GM12878 (cell line): ENCODE measurements around the gene TEX13D. TPM values are rescaled to one million over a fixed set of nuclear protein-coding genes. Genes with fewer than 3 reads are reported as not detected.

ENCODE experiments used
- ATAC-seq: fragments of 200-7000 bp; cut with Tn5 transposase; 3 replicates; pipeline ENCODE4 v1.9.1; 2020; ENCODE audit warnings: mild to moderate bottlenecking, moderate library complexity
- BruUV-seq: library from RNA; stranded (reverse); fragments of 400-500 nt; replicated peaks from 2 replicates; lab custom pipeline; 2021; lab: Mats Ljungman, UMichigan
- CTCF ChIA-PET: fragments of 300-600 bp; sonication (Branson Sonifier 250); formaldehyde crosslinking; extraction: SDS; loops from one replicate; lab custom pipeline; 2021; ENCODE audit warnings: inconsistent platforms; lab: Yijun Ruan, JAX
- POLR2A ChIA-PET: fragments of 350-600 bp; formaldehyde crosslinking; extraction: SDS; loops from one replicate; lab custom pipeline; 2021; ENCODE audit warnings: inconsistent platforms; lab: Charles Lee
- RAD21 ChIA-PET: fragments of 300-600 bp; sonication (Branson Sonifier 250); formaldehyde crosslinking; loops from one replicate; lab custom pipeline; 2023; ENCODE audit warnings: antibody characterized with exemption; ENCODE audit not compliant: unreplicated experiment; lab: Charles Lee
- SMC1A ChIA-PET: fragments of 300-600 bp; sonication (Branson Sonifier 250); formaldehyde crosslinking; loops from one replicate; lab custom pipeline; 2023; ENCODE audit not compliant: unreplicated experiment, uncharacterized antibody; lab: Charles Lee
- DNase-seq: peaks from one replicate; pipeline ENCODE4 v3.0.0-alpha.2; 2011; ENCODE audit warnings: low read depth, low spot score
- FAIRE-seq: peaks from 3 replicates; lab custom pipeline; 2011; peaks lifted over from hg19 to GRCh38; lab: Jason Lieb, UNC
- H2AFZ ChIP-seq: 2 replicates; pipeline ENCODE4 v1.6.0; 2011; ENCODE audit warnings: low read depth, low read length, control low read depth; ENCODE audit not compliant: control insufficient read depth
- H3K27ac ChIP-seq: 2 replicates; pipeline ENCODE4 v1.5.1; 2011; ENCODE audit warnings: control low read depth; ENCODE audit not compliant: control insufficient read depth, insufficient read depth
- H3K27me3 ChIP-seq, 2 experiments: replicated peaks in 1 of 2; 2 replicates each; pipeline versions ENCODE4 v1.6.0 to v1.6.1; 2011; ENCODE audit warnings: low read length in 1 of 2; ENCODE audit not compliant: control insufficient read depth in 2 of 2, insufficient read depth in 2 of 2
- H3K36me3 ChIP-seq, 2 experiments: 2 replicates each; pipeline ENCODE4 v1.5.1; 2011; ENCODE audit warnings: low read length in 1 of 2; ENCODE audit not compliant: control insufficient read depth in 2 of 2, insufficient read depth in 2 of 2
- H3K4me1 ChIP-seq: 2 replicates; pipeline ENCODE4 v1.6.1; 2011; ENCODE audit warnings: mild to moderate bottlenecking, low read length, moderate library complexity, mixed read lengths; ENCODE audit not compliant: control insufficient read depth, insufficient read depth
- H3K4me2 ChIP-seq: 2 replicates; pipeline ENCODE4 v1.6.0; 2011; ENCODE audit warnings: control low read depth; ENCODE audit not compliant: control insufficient read depth, insufficient read depth
- H3K4me3 ChIP-seq: fragments of 200-600 bp; sonication (generic); 2 replicates; pipeline ENCODE4 v1.5.1; 2016
- H3K79me2 ChIP-seq: 2 replicates; pipeline ENCODE4 v1.6.0; 2011; ENCODE audit warnings: low read length; ENCODE audit not compliant: control insufficient read depth, insufficient read depth
- H3K9ac ChIP-seq: 2 replicates; pipeline ENCODE4 v1.8.0; 2011; ENCODE audit warnings: low read length, control low read depth, mixed read lengths; ENCODE audit not compliant: control insufficient read depth, insufficient read depth
- H3K9me3 ChIP-seq: replicated peaks from 3 replicates; pipeline ENCODE4 v1.5.1; 2011; ENCODE audit warnings: mild to moderate bottlenecking, low read length; ENCODE audit not compliant: control insufficient read depth, insufficient read depth
- H4K20me1 ChIP-seq: 2 replicates; pipeline ENCODE4 v1.6.0; 2011; ENCODE audit not compliant: control insufficient read depth, insufficient read depth
- CREM ChIP-seq: IDR thresholded peaks from 2 replicates; pipeline ENCODE4 v1.6.1; 2014; ENCODE audit warnings: antibody characterized with exemption, low read depth
- IRF4 ChIP-seq: IDR thresholded peaks from 2 replicates; pipeline ENCODE4 v1.6.1; 2011; ENCODE audit warnings: low read depth, low read length
- KDM1A ChIP-seq: fragments of 200-600 bp; sonication (generic); IDR thresholded peaks from 2 replicates; pipeline ENCODE4 v1.6.1; 2016; ENCODE audit warnings: borderline replicate concordance
- KLF5 ChIP-seq: fragments of 450-650 bp; IDR thresholded peaks from 2 replicates; pipeline ENCODE4 v1.6.1; 2014; ENCODE audit warnings: mild to moderate bottlenecking; ENCODE audit not compliant: partially characterized antibody
- NFYA ChIP-seq: IDR thresholded peaks from 2 replicates; pipeline ENCODE4 v1.6.1; 2011; ENCODE audit warnings: low read depth, mild to moderate bottlenecking, low read length, improper control_type of control experiment, borderline replicate concordance
- SP1 ChIP-seq: IDR thresholded peaks from one replicate; pipeline ENCODE4 v1.6.1; 2011; ENCODE audit warnings: low read depth, low read length
- TCF7 ChIP-seq: IDR thresholded peaks from 2 replicates; pipeline ENCODE4 v1.6.1; 2014; ENCODE audit warnings: antibody characterized with exemption, borderline replicate concordance
- ZZZ3 ChIP-seq: IDR thresholded peaks from 2 replicates; pipeline ENCODE4 v1.6.1; 2011; ENCODE audit warnings: low read depth; ENCODE audit not compliant: control insufficient read depth, insufficient read length
- WGBS: methylation state at CpG from one replicate; pipeline ENCODE4 v1.1.6; 2016; ENCODE audit warnings: low lambda C conversion rate; ENCODE audit not compliant: insufficient replicate concordance, insufficient coverage; ENCODE audit errors: missing lambda C conversion rate; 5-methylcytosine and 5-hydroxymethylcytosine counted together
- in situ Hi-C: fragments of 300-500 bp; cut with MboI; formaldehyde crosslinking; loops from 9 replicates; pipeline ENCODE4 v1.14.3; 2018; ENCODE audit warnings: mixed read lengths
- intact Hi-C: fragments of 100-400 bp; cut with micrococcal nuclease; formaldehyde crosslinking; loops from one replicate; pipeline ENCODE4 v1.14.2; 2022; ENCODE audit not compliant: unreplicated experiment
- polyA plus RNA-seq, 11 experiments: library from polyadenylated mRNA; depleted of rRNA in 4 of 11; unstranded in 6 of 11; stranded (reverse) in 5 of 11; fragments of >200 nt; fragmentation: Nextera tagmentation in 4 of 11; fragmentation: Illumina TruSeq in 1 of 11; extraction: Ambion mirVana in 4 of 11; extraction: Trizol in 1 of 11; gene quantifications; 1 replicate in 1 of 11; 2 replicates in 10 of 11; pipeline versions ENCODE4 v1.2.1 to v1.2.3, GENCODE V29; 2011 to 2016; ENCODE audit warnings: inconsistent platforms in 2 of 11, missing spikeins in 2 of 11, low read depth in 1 of 11
- total RNA-seq, 4 experiments: library from RNA; depleted of rRNA in 3 of 4; stranded (reverse); fragments of >200 nt in 3 of 4; fragmentation: Illumina TruSeq in 1 of 4; extraction: Trizol in 1 of 4; gene quantifications; 2 replicates each; pipeline versions ENCODE4 v1.2.1 to v1.2.3, GENCODE V29; 2013 to 2021
- TF ChIP-seq, protein P1 (sequence below): fragments of 150-350 bp; IDR thresholded peaks from 2 replicates; pipeline ENCODE4 v1.6.1; 2014; ENCODE audit warnings: mild to moderate bottlenecking, low read depth, low read length
- TF ChIP-seq, protein P2 (sequence below): fragments of 450-650 bp; formaldehyde crosslinking; IDR thresholded peaks from 2 replicates; pipeline ENCODE4 v1.5.0; 2022; ENCODE audit warnings: mild to moderate bottlenecking, missing genetic modification characterization
- TF ChIP-seq, protein P3 (sequence below): fragments of 450-650 bp; IDR thresholded peaks from 2 replicates; pipeline ENCODE4 v1.6.1; 2016; ENCODE audit warnings: mild to moderate bottlenecking

TEX13D gene
- total and polyA plus RNA-seq, 10 of the 15 experiments (the other 5 are each of a cell fraction or from before 2014, with no cell fraction given): 0.11 to 2.9 (median 0.19) TPM; not detected in 1

DNA sequence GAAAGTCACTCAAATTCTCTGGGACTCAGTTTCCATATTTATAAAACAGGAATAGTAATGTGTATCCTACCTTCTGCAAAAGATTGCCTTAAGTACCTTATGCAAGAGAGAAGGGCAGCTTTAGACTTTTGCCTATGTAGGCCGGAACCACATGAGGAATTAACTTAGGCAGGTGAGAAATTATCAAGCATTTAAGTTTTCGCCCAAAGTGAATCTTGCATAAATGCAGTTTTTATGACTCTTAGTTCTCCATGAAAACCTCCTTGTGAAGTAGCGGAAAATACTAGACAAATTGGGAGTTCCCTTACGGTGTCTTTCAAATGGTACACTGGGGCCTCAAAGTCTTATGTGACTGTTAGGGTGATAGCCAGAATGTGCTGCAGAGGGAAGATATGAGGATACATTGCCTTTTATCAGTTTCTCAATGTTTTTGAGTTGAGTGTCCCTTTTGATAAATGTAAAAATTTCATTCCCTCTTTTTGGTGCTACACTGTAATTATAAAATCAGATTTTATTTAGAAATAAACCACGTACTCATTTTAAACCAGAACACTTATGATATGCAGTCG, 16.5 kb downstream of the TEX13D start:
- no peaks in the 10 kb centered on the region for H4K20me1 ChIP-seq
- H3K27ac ChIP-seq: no peak overlapping the region
- H3K27me3 ChIP-seq: no peaks in the 10 kb centered on the region; a peak in 1 of 4 replicates
- H2AFZ ChIP-seq: no peak overlapping the region
- no peaks in the 10 kb centered on the region for H3K4me1 ChIP-seq
- BruUV-seq: no TSS peak
- no peaks in the 10 kb centered on the region for H3K36me3 ChIP-seq
- H3K4me3 ChIP-seq: no peak overlapping the region
- ChIA-PET SMC1A (interaction anchor here (1.6 kb wide), 1 partner anchor 11 kb away, joined by 4 read pairs; no protein-coding TSS in a partner anchor), CTCF (interaction anchor here (0.6 kb wide), 1 partner anchor 108 kb away, joined by 3 read pairs; no protein-coding TSS in a partner anchor), POLR2A (no interaction called here)
- intact Hi-C loops (no loop called here), in situ Hi-C loops (no loop called here)
- TF ChIP-seq SP1 (no peak), KDM1A (no peak), TCF7 (no peak), ZZZ3 (no peak), KLF5 (no peak), NFYA (no peak), CREM (no peak), IRF4 (no peak)
- TF ChIP-seq, protein P1, sequence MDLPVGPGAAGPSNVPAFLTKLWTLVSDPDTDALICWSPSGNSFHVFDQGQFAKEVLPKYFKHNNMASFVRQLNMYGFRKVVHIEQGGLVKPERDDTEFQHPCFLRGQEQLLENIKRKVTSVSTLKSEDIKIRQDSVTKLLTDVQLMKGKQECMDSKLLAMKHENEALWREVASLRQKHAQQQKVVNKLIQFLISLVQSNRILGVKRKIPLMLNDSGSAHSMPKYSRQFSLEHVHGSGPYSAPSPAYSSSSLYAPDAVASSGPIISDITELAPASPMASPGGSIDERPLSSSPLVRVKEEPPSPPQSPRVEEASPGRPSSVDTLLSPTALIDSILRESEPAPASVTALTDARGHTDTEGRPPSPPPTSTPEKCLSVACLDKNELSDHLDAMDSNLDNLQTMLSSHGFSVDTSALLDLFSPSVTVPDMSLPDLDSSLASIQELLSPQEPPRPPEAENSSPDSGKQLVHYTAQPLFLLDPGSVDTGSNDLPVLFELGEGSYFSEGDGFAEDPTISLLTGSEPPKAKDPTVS: no peak
- TF ChIP-seq, protein P2, sequence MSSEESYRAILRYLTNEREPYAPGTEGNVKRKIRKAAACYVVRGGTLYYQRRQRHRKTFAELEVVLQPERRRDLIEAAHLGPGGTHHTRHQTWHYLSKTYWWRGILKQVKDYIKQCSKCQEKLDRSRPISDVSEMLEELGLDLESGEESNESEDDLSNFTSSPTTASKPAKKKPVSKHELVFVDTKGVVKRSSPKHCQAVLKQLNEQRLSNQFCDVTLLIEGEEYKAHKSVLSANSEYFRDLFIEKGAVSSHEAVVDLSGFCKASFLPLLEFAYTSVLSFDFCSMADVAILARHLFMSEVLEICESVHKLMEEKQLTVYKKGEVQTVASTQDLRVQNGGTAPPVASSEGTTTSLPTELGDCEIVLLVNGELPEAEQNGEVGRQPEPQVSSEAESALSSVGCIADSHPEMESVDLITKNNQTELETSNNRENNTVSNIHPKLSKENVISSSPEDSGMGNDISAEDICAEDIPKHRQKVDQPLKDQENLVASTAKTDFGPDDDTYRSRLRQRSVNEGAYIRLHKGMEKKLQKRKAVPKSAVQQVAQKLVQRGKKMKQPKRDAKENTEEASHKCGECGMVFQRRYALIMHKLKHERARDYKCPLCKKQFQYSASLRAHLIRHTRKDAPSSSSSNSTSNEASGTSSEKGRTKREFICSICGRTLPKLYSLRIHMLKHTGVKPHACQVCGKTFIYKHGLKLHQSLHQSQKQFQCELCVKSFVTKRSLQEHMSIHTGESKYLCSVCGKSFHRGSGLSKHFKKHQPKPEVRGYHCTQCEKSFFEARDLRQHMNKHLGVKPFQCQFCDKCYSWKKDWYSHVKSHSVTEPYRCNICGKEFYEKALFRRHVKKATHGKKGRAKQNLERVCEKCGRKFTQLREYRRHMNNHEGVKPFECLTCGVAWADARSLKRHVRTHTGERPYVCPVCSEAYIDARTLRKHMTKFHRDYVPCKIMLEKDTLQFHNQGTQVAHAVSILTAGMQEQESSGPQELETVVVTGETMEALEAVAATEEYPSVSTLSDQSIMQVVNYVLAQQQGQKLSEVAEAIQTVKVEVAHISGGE (CRISPR knock-in tag): no peak
- TF ChIP-seq, protein P3, sequence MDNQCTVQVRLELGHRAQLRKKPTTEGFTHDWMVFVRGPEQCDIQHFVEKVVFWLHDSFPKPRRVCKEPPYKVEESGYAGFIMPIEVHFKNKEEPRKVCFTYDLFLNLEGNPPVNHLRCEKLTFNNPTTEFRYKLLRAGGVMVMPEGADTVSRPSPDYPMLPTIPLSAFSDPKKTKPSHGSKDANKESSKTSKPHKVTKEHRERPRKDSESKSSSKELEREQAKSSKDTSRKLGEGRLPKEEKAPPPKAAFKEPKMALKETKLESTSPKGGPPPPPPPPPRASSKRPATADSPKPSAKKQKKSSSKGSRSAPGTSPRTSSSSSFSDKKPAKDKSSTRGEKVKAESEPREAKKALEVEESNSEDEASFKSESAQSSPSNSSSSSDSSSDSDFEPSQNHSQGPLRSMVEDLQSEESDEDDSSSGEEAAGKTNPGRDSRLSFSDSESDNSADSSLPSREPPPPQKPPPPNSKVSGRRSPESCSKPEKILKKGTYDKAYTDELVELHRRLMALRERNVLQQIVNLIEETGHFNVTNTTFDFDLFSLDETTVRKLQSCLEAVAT: no peak
- TF ChIP-seq, all 136 proteins: peak for 0
- Histone ChIP-seq H3K4me2 (no peak overlapping the region), H3K79me2 (no peaks in the 10 kb centered on the region), H3K9ac (no peak overlapping the region), H3K9me3 (no peaks in the 10 kb centered on the region; the same call in 2 of the 3 replicates)
- ATAC-seq: no peak
- RAD21 ChIA-PET: no interaction called here
- no peak for FAIRE-seq
- DNase-seq: no peak
- 69% methylated on average over 6 of the region's 6 CpGs for WGBS
